Stimulated activated CD8-positive, alpha-beta memory T cell treated with anti-CD3 and anti-CD28 coated beads, Interleukin-2, amount 100 ng/mL, for 1 hour (primary cell): Measurements from ENCODE around the gene PANK2.
"Not testable (repeated sequence)": the region's sequence is repeated elsewhere in the genome, so short reads cannot be mapped to it uniquely, and the experiment has no call there.

Source experiments
- DNase-seq, 2 donors: peaks; one replicate each; pipeline ENCODE4 v3.0.0-alpha.2; 2020; ENCODE audit warnings: low read depth in 2 of 2

The PANK2 gene

GRCh38 chr20:3869839-3870634 is 19.1 kb upstream of the PANK2 start:
- DNase-seq, result no peak

GRCh38 chr20:3871550-3872265 is 17.5 kb upstream of the PANK2 start:
- no peak for DNase-seq

- no peak for DNase-seq
These were observed 15.7 kb upstream of the PANK2 start for GRCh38 chr20:3873507-3873906.

GRCh38 chr20:3874194-3874844 is 14.9 kb upstream of the PANK2 start:
- DNase-seq, result no peak

- no peak for DNase-seq
These were observed 13.7 kb upstream of the PANK2 start for GRCh38 chr20:3875378-3875974.

GRCh38 chr20:3876000-3876399 is 13.2 kb upstream of the PANK2 start:
- no peak for DNase-seq

GRCh38 chr20:3876676-3877075 is 12.5 kb upstream of the PANK2 start:
- DNase-seq, result no peak

- not testable (repeated sequence) for DNase-seq
These were observed 10.3 kb upstream of the PANK2 start for GRCh38 chr20:3878921-3879274.

GRCh38 chr20:3885715-3886114 is 3.5 kb upstream of the PANK2 start:
- no peak for DNase-seq

- no peak for DNase-seq
These were observed 1.1 kb upstream of the PANK2 start for GRCh38 chr20:3887876-3888620.

- DNase-seq, result no peak
These were observed 556 bp downstream of the PANK2 start for GRCh38 chr20:3889489-3890397.

GRCh38 chr20:3890398-3890751 is 1.2 kb downstream of the PANK2 start:
- DNase-seq, result no peak

GRCh38 chr20:3890999-3891929 is 2.1 kb downstream of the PANK2 start:
- DNase-seq, result no peak

- no peak for DNase-seq
These were observed 5.6 kb downstream of the PANK2 start for GRCh38 chr20:3894796-3895195.

- DNase-seq, result no peak
These were observed 7.1 kb downstream of the PANK2 start for GRCh38 chr20:3896302-3896701.

GRCh38 chr20:3896853-3897583 is 7.8 kb downstream of the PANK2 start:
- no peak for DNase-seq

GRCh38 chr20:3898181-3898580 is 9.0 kb downstream of the PANK2 start:
- not testable (repeated sequence) for DNase-seq

- no peak for DNase-seq
These were observed 9.5 kb downstream of the PANK2 start for GRCh38 chr20:3898639-3899038.

- no peak for DNase-seq
These were observed 11.0 kb downstream of the PANK2 start for GRCh38 chr20:3900187-3900604.
